GM23338 (cell line): Measurements from ENCODE around the gene IQCC. TPM values are rescaled to one million over a fixed set of nuclear protein-coding genes. Genes with fewer than 3 reads are reported as not detected.

Experiments used
- ATAC-seq: fragments of 200-7000 bp; cut with Tn5 transposase; 3 replicates; pipeline ENCODE4 v1.9.1; 2020
- DNase-seq: peaks from one replicate; pipeline ENCODE4 v3.0.0-alpha.2; 2015; ENCODE audit warnings: low spot score
- H2AFZ ChIP-seq: fragments of 200-600 bp; sonication (generic); 2 replicates; pipeline ENCODE4 v1.8.0; 2016; ENCODE audit warnings: antibody characterized with exemption, mild to moderate bottlenecking, moderate library complexity
- H3F3A ChIP-seq: fragments of 200-600 bp; sonication (generic); replicated peaks from 2 replicates; pipeline ENCODE4 v1.8.0; 2017; ENCODE audit warnings: antibody characterized with exemption, mixed run types, low read depth
- H3K27ac ChIP-seq: fragments of 200-600 bp; sonication (generic); 2 replicates; pipeline ENCODE4 v1.6.1; 2016; ENCODE audit warnings: low read depth
- H3K27me3 ChIP-seq: fragments of 200-600 bp; sonication (generic); 2 replicates; pipeline ENCODE4 v1.8.0; 2016; ENCODE audit warnings: mild to moderate bottlenecking, mixed run types, moderate library complexity; ENCODE audit not compliant: insufficient read depth
- H3K36me3 ChIP-seq: fragments of 200-600 bp; sonication (generic); 2 replicates; pipeline ENCODE4 v1.8.0; 2016; ENCODE audit warnings: mild to moderate bottlenecking; ENCODE audit not compliant: insufficient read depth
- H3K4me1 ChIP-seq: fragments of 200-600 bp; sonication (generic); 2 replicates; pipeline ENCODE4 v1.8.0; 2016; ENCODE audit warnings: mild to moderate bottlenecking, moderate library complexity; ENCODE audit not compliant: insufficient read depth
- H3K4me2 ChIP-seq: fragments of 200-600 bp; sonication (generic); 2 replicates; pipeline ENCODE4 v1.7.1; 2017; ENCODE audit warnings: mixed run types
- H3K4me3 ChIP-seq: fragments of 200-600 bp; sonication (generic); 2 replicates; pipeline ENCODE4 v1.6.1; 2016; ENCODE audit warnings: mixed run types
- H3K79me2 ChIP-seq: fragments of 200-600 bp; sonication (generic); replicated peaks from 2 replicates; pipeline ENCODE4 v1.8.0; 2017; ENCODE audit warnings: mild to moderate bottlenecking; ENCODE audit not compliant: insufficient read depth
- H3K9me2 ChIP-seq: fragments of 200-600 bp; sonication (generic); 2 replicates; pipeline ENCODE4 v1.8.0; 2017; ENCODE audit not compliant: insufficient read depth
- H4K20me1 ChIP-seq: fragments of 200-600 bp; sonication (generic); replicated peaks from 2 replicates; pipeline ENCODE4 v1.8.0; 2017; ENCODE audit warnings: mild to moderate bottlenecking; ENCODE audit not compliant: insufficient read depth
- H3K27ac Mint-ChIP-seq: 2 replicates; pipeline ENCODE4 v1.8.0; 2020; ENCODE audit warnings: inconsistent platforms, mild to moderate bottlenecking, moderate library complexity, mixed read lengths
- H3K27me3 Mint-ChIP-seq: 3 replicates; pipeline ENCODE4 v1.8.0; 2022; ENCODE audit warnings: low read depth, mild to moderate bottlenecking, moderate library complexity, mixed read lengths, inconsistent platforms; ENCODE audit not compliant: insufficient read depth, poor library complexity
- H3K36me3 Mint-ChIP-seq: 3 replicates; pipeline ENCODE4 v1.8.0; 2021; ENCODE audit warnings: low read depth, mild to moderate bottlenecking, inconsistent platforms, moderate library complexity, mixed read lengths
- H3K4me1 Mint-ChIP-seq: 3 replicates; pipeline ENCODE4 v1.8.0; 2020; ENCODE audit warnings: mild to moderate bottlenecking, inconsistent platforms, mixed read lengths
- H3K4me3 Mint-ChIP-seq: 3 replicates; pipeline ENCODE4 v1.8.0; 2021; ENCODE audit warnings: moderate library complexity, mild to moderate bottlenecking, inconsistent platforms, mixed read lengths
- H3K9me3 Mint-ChIP-seq: 3 replicates; pipeline ENCODE4 v1.8.0; 2020; ENCODE audit warnings: moderate library complexity, mild to moderate bottlenecking, inconsistent platforms, mixed read lengths
- CREB1 ChIP-seq: fragments of 250-450 bp; sonication (Bioruptor Pico); IDR thresholded peaks from 2 replicates; pipeline ENCODE4 v1.5.0; 2020; ENCODE audit warnings: low read depth, mild to moderate bottlenecking, moderate library complexity
- CTCF ChIP-seq, 2 experiments: fragments of 200-600 bp in 1 of 2; sonication (generic) in 1 of 2; conservative IDR thresholded peaks; 2 replicates each; pipeline versions ENCODE4 v1.5.1 to v1.6.1; 2016 to 2017; ENCODE audit warnings: antibody characterized with exemption in 2 of 2, low read depth in 2 of 2, mild to moderate bottlenecking in 2 of 2, moderate library complexity in 1 of 2
- EZH2 ChIP-seq: fragments of 200-600 bp; sonication (generic); IDR thresholded peaks from one replicate; pipeline ENCODE4 v1.8.0; 2017; ENCODE audit warnings: antibody characterized with exemption, mild to moderate bottlenecking, low read depth; ENCODE audit not compliant: unreplicated experiment
- NANOG ChIP-seq: IDR thresholded peaks from 2 replicates; pipeline ENCODE4 v1.6.1; 2016; ENCODE audit warnings: antibody characterized with exemption, borderline replicate concordance
- REST ChIP-seq: IDR thresholded peaks from one replicate; pipeline ENCODE4 v1.6.1; 2018; ENCODE audit warnings: antibody characterized with exemption; ENCODE audit not compliant: unreplicated experiment
- ZNF114 ChIP-seq: fragments of 250-450 bp; sonication (Bioruptor Pico); IDR thresholded peaks from 2 replicates; pipeline ENCODE4 v1.5.0; 2020; ENCODE audit warnings: mild to moderate bottlenecking, moderate library complexity
- polyA plus RNA-seq: library from polyadenylated mRNA; unstranded; fragments of >200 nt; fragmentation: Nextera tagmentation; extraction: Ambion mirVana; gene quantifications from 2 replicates; pipeline ENCODE4 v1.2.1, GENCODE V29; 2016
- total RNA-seq: library from RNA; depleted of rRNA; stranded (reverse); fragments of >200 nt; shearing (Covaris generic); gene quantifications from 2 replicates; pipeline ENCODE4 v1.2.3, GENCODE V29; 2014
- TF ChIP-seq, protein P1 (sequence below): IDR thresholded peaks from 2 replicates; pipeline ENCODE4 v1.6.1; 2016; ENCODE audit warnings: antibody characterized with exemption
- TF ChIP-seq, protein P2 (sequence below): fragments of 250-450 bp; sonication (Bioruptor Pico); IDR thresholded peaks from 2 replicates; pipeline ENCODE4 v1.5.0; 2020; ENCODE audit warnings: mild to moderate bottlenecking, moderate library complexity

The IQCC gene
- total and polyA plus RNA-seq, 2 experiments from 2014 or later = 1.7 to 3.5 TPM

- H3K27me3 Mint-ChIP-seq = peaks cover 16% of the 10 kb centered on the region
- peak; percentile 36 for DNase-seq
These were observed 45.6 kb downstream of the IQCC start, which contains the start of gene LCK for GRCh38 chr1:32250893-32251716. LCK (plus strand) TSS chr1:32251265; CDS start chr1:32274330, 23,065 bp downstream.

More at GRCh38 chr1:32250893-32251716, 45.6 kb downstream of the IQCC start, which contains the start of gene LCK:
- Histone ChIP-seq H2AFZ (peak within 1 kb of the TSS; percentile 87), H3K79me2 (no peaks in the 10 kb centered on the region), H4K20me1 (no peaks in the 10 kb centered on the region), H3K9me2 (no peaks in the 10 kb centered on the region), H3K27ac (no peak within 1 kb of the TSS), H3K4me3 (no peak within 1 kb of the TSS), H3K27me3 (no peaks in the 10 kb centered on the region), H3K4me2 (peak within 1 kb of the TSS; percentile 84; the same call in 1 of the 2 replicates), H3K36me3 (no peaks in the 10 kb centered on the region), H3K4me1 (peaks cover 31% of the 10 kb centered on the region), H3F3A (peaks cover 26% of the 10 kb centered on the region)
- peak; percentile 9; the same call in 2 of the 3 replicates for ATAC-seq
- Mint-ChIP-seq H3K4me1 (peaks cover 31% of the 10 kb centered on the region), H3K36me3 (no peaks in the 10 kb centered on the region), H3K4me3 (no peak within 1 kb of the TSS; the same call in 2 of the 3 replicates), H3K9me3 (no peaks in the 10 kb centered on the region), H3K27ac (peak within 1 kb of the TSS; percentile 42; the same call in 1 of the 2 replicates)
- no peak for TF ChIP-seq ZNF114 (CRISPR knock-in tag)
- no peak for TF ChIP-seq NANOG
- TF ChIP-seq REST = no peak
- TF ChIP-seq, protein P1, sequence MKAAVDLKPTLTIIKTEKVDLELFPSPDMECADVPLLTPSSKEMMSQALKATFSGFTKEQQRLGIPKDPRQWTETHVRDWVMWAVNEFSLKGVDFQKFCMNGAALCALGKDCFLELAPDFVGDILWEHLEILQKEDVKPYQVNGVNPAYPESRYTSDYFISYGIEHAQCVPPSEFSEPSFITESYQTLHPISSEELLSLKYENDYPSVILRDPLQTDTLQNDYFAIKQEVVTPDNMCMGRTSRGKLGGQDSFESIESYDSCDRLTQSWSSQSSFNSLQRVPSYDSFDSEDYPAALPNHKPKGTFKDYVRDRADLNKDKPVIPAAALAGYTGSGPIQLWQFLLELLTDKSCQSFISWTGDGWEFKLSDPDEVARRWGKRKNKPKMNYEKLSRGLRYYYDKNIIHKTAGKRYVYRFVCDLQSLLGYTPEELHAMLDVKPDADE = no peak
- TF ChIP-seq CTCF (conservative IDR thresholded peaks at IDR 0.05; ENCODE audit: low read depth in 2 of 2) = no peak
- TF ChIP-seq, protein P2, sequence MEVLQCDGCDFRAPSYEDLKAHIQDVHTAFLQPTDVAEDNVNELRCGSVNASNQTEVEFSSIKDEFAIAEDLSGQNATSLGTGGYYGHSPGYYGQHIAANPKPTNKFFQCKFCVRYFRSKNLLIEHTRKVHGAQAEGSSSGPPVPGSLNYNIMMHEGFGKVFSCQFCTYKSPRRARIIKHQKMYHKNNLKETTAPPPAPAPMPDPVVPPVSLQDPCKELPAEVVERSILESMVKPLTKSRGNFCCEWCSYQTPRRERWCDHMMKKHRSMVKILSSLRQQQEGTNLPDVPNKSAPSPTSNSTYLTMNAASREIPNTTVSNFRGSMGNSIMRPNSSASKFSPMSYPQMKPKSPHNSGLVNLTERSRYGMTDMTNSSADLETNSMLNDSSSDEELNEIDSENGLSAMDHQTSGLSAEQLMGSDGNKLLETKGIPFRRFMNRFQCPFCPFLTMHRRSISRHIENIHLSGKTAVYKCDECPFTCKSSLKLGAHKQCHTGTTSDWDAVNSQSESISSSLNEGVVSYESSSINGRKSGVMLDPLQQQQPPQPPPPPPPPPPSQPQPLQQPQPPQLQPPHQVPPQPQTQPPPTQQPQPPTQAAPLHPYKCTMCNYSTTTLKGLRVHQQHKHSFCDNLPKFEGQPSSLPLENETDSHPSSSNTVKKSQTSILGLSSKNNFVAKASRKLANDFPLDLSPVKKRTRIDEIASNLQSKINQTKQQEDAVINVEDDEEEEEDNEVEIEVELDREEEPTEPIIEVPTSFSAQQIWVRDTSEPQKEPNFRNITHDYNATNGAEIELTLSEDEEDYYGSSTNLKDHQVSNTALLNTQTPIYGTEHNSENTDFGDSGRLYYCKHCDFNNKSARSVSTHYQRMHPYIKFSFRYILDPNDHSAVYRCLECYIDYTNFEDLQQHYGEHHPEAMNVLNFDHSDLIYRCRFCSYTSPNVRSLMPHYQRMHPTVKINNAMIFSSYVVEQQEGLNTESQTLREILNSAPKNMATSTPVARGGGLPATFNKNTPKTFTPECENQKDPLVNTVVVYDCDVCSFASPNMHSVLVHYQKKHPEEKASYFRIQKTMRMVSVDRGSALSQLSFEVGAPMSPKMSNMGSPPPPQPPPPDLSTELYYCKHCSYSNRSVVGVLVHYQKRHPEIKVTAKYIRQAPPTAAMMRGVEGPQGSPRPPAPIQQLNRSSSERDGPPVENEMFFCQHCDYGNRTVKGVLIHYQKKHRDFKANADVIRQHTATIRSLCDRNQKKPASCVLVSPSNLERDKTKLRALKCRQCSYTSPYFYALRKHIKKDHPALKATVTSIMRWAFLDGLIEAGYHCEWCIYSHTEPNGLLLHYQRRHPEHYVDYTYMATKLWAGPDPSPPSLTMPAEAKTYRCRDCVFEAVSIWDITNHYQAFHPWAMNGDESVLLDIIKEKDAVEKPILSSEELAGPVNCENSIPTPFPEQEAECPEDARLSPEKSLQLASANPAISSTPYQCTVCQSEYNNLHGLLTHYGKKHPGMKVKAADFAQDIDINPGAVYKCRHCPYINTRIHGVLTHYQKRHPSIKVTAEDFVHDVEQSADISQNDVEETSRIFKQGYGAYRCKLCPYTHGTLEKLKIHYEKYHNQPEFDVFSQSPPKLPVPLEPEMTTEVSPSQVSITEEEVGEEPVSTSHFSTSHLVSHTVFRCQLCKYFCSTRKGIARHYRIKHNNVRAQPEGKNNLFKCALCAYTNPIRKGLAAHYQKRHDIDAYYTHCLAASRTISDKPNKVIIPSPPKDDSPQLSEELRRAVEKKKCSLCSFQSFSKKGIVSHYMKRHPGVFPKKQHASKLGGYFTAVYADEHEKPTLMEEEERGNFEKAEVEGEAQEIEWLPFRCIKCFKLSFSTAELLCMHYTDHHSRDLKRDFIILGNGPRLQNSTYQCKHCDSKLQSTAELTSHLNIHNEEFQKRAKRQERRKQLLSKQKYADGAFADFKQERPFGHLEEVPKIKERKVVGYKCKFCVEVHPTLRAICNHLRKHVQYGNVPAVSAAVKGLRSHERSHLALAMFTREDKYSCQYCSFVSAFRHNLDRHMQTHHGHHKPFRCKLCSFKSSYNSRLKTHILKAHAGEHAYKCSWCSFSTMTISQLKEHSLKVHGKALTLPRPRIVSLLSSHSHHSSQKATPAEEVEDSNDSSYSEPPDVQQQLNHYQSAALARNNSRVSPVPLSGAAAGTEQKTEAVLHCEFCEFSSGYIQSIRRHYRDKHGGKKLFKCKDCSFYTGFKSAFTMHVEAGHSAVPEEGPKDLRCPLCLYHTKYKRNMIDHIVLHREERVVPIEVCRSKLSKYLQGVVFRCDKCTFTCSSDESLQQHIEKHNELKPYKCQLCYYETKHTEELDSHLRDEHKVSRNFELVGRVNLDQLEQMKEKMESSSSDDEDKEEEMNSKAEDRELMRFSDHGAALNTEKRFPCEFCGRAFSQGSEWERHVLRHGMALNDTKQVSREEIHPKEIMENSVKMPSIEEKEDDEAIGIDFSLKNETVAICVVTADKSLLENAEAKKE (CRISPR knock-in tag) = no peak
- no peak for TF ChIP-seq CREB1 (CRISPR knock-in tag)
- TF ChIP-seq EZH2 = no peak
